ENCODE results near the gene KRT1. TPM values are rescaled to one million over a fixed set of nuclear protein-coding genes. Genes with fewer than 3 reads are reported as not detected.
"Not testable (repeated sequence)": the region's sequence is repeated elsewhere in the genome, so short reads cannot be mapped to it uniquely, and the experiment has no call there.

The KRT1 gene
- total and polyA plus RNA-seq, 4 donors = 0.17 to 2.1 (median 0.48) TPM

- no peak overlapping the region for H3K4me3 ChIP-seq (ENCODE audit: low read depth, low read length)
- no peaks in the 10 kb centered on the region for H3K36me3 ChIP-seq (ENCODE audit: control insufficient read depth, insufficient read depth, low read length)
- 95% methylated on average over 7 of the region's 7 CpGs for WGBS (ENCODE audit: insufficient coverage)
- no peaks in the 10 kb centered on the region for H3K9me3 ChIP-seq (ENCODE audit: control insufficient read depth, insufficient read depth, low read length)
- H3K27ac ChIP-seq (ENCODE audit: low read depth, low read length) = no peak overlapping the region
- H3K27me3 ChIP-seq (ENCODE audit: control insufficient read depth, insufficient read depth, low read length) = no peaks in the 10 kb centered on the region
- no peak for DNase-seq (ENCODE audit: low read depth in 4 of 6, low spot score in 6 of 6)
- no peaks in the 10 kb centered on the region for H3K4me1 ChIP-seq (ENCODE audit: control insufficient read depth, insufficient read depth, low read length)
These were observed 4.0 kb downstream of the KRT1 start for GRCh38 chr12:52676163-52676562.

- H3K27ac ChIP-seq (ENCODE audit: low read depth, low read length) = no peak overlapping the region
- H3K27me3 ChIP-seq (ENCODE audit: control insufficient read depth, insufficient read depth, low read length) = no peaks in the 10 kb centered on the region
- WGBS (ENCODE audit: insufficient coverage) = 95% methylated on average over 22 of the region's 28 CpGs
- no peaks in the 10 kb centered on the region for H3K9me3 ChIP-seq (ENCODE audit: control insufficient read depth, insufficient read depth, low read length)
- no peaks in the 10 kb centered on the region for H3K36me3 ChIP-seq (ENCODE audit: control insufficient read depth, insufficient read depth, low read length)
- DNase-seq (ENCODE audit: low read depth in 4 of 6, low spot score in 6 of 6) = no peak
- no peak overlapping the region for H3K4me3 ChIP-seq (ENCODE audit: low read depth, low read length)
- no peaks in the 10 kb centered on the region for H3K4me1 ChIP-seq (ENCODE audit: control insufficient read depth, insufficient read depth, low read length)
These were observed 4.9 kb downstream of the KRT1 start for GRCh38 chr12:52675301-52675701.

GRCh38 chr12:52674433-52674775 lies 5.8 kb downstream of the KRT1 start:
- H3K4me3 ChIP-seq (ENCODE audit: low read depth, low read length) = no peak overlapping the region
- no peaks in the 10 kb centered on the region for H3K4me1 ChIP-seq (ENCODE audit: control insufficient read depth, insufficient read depth, low read length)
- H3K36me3 ChIP-seq (ENCODE audit: control insufficient read depth, insufficient read depth, low read length) = no peaks in the 10 kb centered on the region
- DNase-seq (ENCODE audit: low read depth in 4 of 6, low spot score in 6 of 6) = no peak
- H3K27me3 ChIP-seq (ENCODE audit: control insufficient read depth, insufficient read depth, low read length) = no peaks in the 10 kb centered on the region
- H3K27ac ChIP-seq (ENCODE audit: low read depth, low read length) = no peak overlapping the region
- H3K9me3 ChIP-seq (ENCODE audit: control insufficient read depth, insufficient read depth, low read length) = no peaks in the 10 kb centered on the region
- no CpG with 5 or more reads among the region's 4 CpGs for WGBS (ENCODE audit: insufficient coverage)

- Histone ChIP-seq H3K36me3 (ENCODE audit: control insufficient read depth, insufficient read depth, low read length) (no peaks in the 10 kb centered on the region), H3K27ac (ENCODE audit: low read depth, low read length) (no peak overlapping the region), H3K4me1 (ENCODE audit: control insufficient read depth, insufficient read depth, low read length) (no peaks in the 10 kb centered on the region), H3K27me3 (ENCODE audit: control insufficient read depth, insufficient read depth, low read length) (no peaks in the 10 kb centered on the region), H3K4me3 (ENCODE audit: low read depth, low read length) (no peak overlapping the region), H3K9me3 (ENCODE audit: control insufficient read depth, insufficient read depth, low read length) (no peaks in the 10 kb centered on the region)
- WGBS (ENCODE audit: insufficient coverage) = 79% methylated on average over 3 of the region's 3 CpGs
- DNase-seq (ENCODE audit: low read depth in 4 of 6, low spot score in 6 of 6) = no peak
These were observed 6.3 kb downstream of the KRT1 start for GRCh38 chr12:52673713-52674432.

GRCh38 chr12:52673217-52673616 lies 7.0 kb downstream of the KRT1 start:
- Histone ChIP-seq H3K27me3 (ENCODE audit: control insufficient read depth, insufficient read depth, low read length) (no peaks in the 10 kb centered on the region), H3K4me3 (ENCODE audit: low read depth, low read length) (no peak overlapping the region), H3K9me3 (ENCODE audit: control insufficient read depth, insufficient read depth, low read length) (no peaks in the 10 kb centered on the region), H3K27ac (ENCODE audit: low read depth, low read length) (no peak overlapping the region), H3K4me1 (ENCODE audit: control insufficient read depth, insufficient read depth, low read length) (no peaks in the 10 kb centered on the region), H3K36me3 (ENCODE audit: control insufficient read depth, insufficient read depth, low read length) (no peaks in the 10 kb centered on the region)
- WGBS (ENCODE audit: insufficient coverage) = 19% methylated on average over 4 of the region's 5 CpGs
- peak in 1 of 6 donors; percentile 55 for DNase-seq (ENCODE audit: low read depth in 4 of 6, low spot score in 6 of 6)

GRCh38 chr12:52672321-52672933 lies 7.8 kb downstream of the KRT1 start:
- Histone ChIP-seq H3K9me3 (ENCODE audit: control insufficient read depth, insufficient read depth, low read length) (no peaks in the 10 kb centered on the region), H3K27me3 (ENCODE audit: control insufficient read depth, insufficient read depth, low read length) (no peaks in the 10 kb centered on the region), H3K4me1 (ENCODE audit: control insufficient read depth, insufficient read depth, low read length) (no peaks in the 10 kb centered on the region), H3K36me3 (ENCODE audit: control insufficient read depth, insufficient read depth, low read length) (no peaks in the 10 kb centered on the region), H3K27ac (ENCODE audit: low read depth, low read length) (no peak overlapping the region), H3K4me3 (ENCODE audit: low read depth, low read length) (no peak overlapping the region)
- 86% methylated on average over 1 of the region's 2 CpGs for WGBS (ENCODE audit: insufficient coverage)
- DNase-seq (ENCODE audit: low read depth in 4 of 6, low spot score in 6 of 6) = no peak

- Histone ChIP-seq H3K4me1 (ENCODE audit: control insufficient read depth, insufficient read depth, low read length) (no peaks in the 10 kb centered on the region), H3K27me3 (ENCODE audit: control insufficient read depth, insufficient read depth, low read length) (no peaks in the 10 kb centered on the region), H3K4me3 (ENCODE audit: low read depth, low read length) (no peak overlapping the region), H3K36me3 (ENCODE audit: control insufficient read depth, insufficient read depth, low read length) (no peaks in the 10 kb centered on the region), H3K9me3 (ENCODE audit: control insufficient read depth, insufficient read depth, low read length) (no peaks in the 10 kb centered on the region), H3K27ac (ENCODE audit: low read depth, low read length) (no peak overlapping the region)
- WGBS (ENCODE audit: insufficient coverage) = 93% methylated on average over 3 of the region's 3 CpGs
- no peak for DNase-seq (ENCODE audit: low read depth in 4 of 6, low spot score in 6 of 6)
These were observed 9.2 kb downstream of the KRT1 start for GRCh38 chr12:52670961-52671360.

- H3K4me3 ChIP-seq (ENCODE audit: low read depth, low read length) = no peak overlapping the region
- no peaks in the 10 kb centered on the region for H3K36me3 ChIP-seq (ENCODE audit: control insufficient read depth, insufficient read depth, low read length)
- no peak for DNase-seq (ENCODE audit: low read depth in 4 of 6, low spot score in 6 of 6)
- no peaks in the 10 kb centered on the region for H3K27me3 ChIP-seq (ENCODE audit: control insufficient read depth, insufficient read depth, low read length)
- no peaks in the 10 kb centered on the region for H3K4me1 ChIP-seq (ENCODE audit: control insufficient read depth, insufficient read depth, low read length)
- H3K27ac ChIP-seq (ENCODE audit: low read depth, low read length) = no peak overlapping the region
- WGBS (ENCODE audit: insufficient coverage) = 83% methylated on average over 2 of the region's 4 CpGs
- H3K9me3 ChIP-seq (ENCODE audit: control insufficient read depth, insufficient read depth, low read length) = no peaks in the 10 kb centered on the region
These were observed 9.7 kb downstream of the KRT1 start for GRCh38 chr12:52670506-52670905.

- H3K27me3 ChIP-seq (ENCODE audit: control insufficient read depth, insufficient read depth, low read length); H3K9me3 ChIP-seq (ENCODE audit: control insufficient read depth, insufficient read depth, low read length); DNase-seq (ENCODE audit: low read depth in 4 of 6, low spot score in 6 of 6); H3K36me3 ChIP-seq (ENCODE audit: control insufficient read depth, insufficient read depth, low read length); H3K27ac ChIP-seq (ENCODE audit: low read depth, low read length); H3K4me3 ChIP-seq (ENCODE audit: low read depth, low read length); H3K4me1 ChIP-seq (ENCODE audit: control insufficient read depth, insufficient read depth, low read length): not testable (repeated sequence)
- WGBS (ENCODE audit: insufficient coverage) = 93% methylated on average over 2 of the region's 3 CpGs
These were observed 10.3 kb downstream of the KRT1 start for GRCh38 chr12:52669941-52670340.

GRCh38 chr12:52669426-52669825 lies 10.8 kb downstream of the KRT1 start:
- Histone ChIP-seq H3K9me3 (ENCODE audit: control insufficient read depth, insufficient read depth, low read length) (no peaks in the 10 kb centered on the region), H3K4me1 (ENCODE audit: control insufficient read depth, insufficient read depth, low read length) (no peaks in the 10 kb centered on the region), H3K27me3 (ENCODE audit: control insufficient read depth, insufficient read depth, low read length) (no peaks in the 10 kb centered on the region), H3K4me3 (ENCODE audit: low read depth, low read length) (no peak overlapping the region), H3K27ac (ENCODE audit: low read depth, low read length) (no peak overlapping the region), H3K36me3 (ENCODE audit: control insufficient read depth, insufficient read depth, low read length) (no peaks in the 10 kb centered on the region)
- DNase-seq (ENCODE audit: low read depth in 4 of 6, low spot score in 6 of 6) = no peak

Measured in spinal cord (tissue), 10 donors.